ENCODE measurements around the gene CMTM1.
"Not testable (repeated sequence)": the region's sequence is repeated elsewhere in the genome, so short reads cannot be mapped to it uniquely, and the experiment has no call there.

CMTM1 gene

DNA sequence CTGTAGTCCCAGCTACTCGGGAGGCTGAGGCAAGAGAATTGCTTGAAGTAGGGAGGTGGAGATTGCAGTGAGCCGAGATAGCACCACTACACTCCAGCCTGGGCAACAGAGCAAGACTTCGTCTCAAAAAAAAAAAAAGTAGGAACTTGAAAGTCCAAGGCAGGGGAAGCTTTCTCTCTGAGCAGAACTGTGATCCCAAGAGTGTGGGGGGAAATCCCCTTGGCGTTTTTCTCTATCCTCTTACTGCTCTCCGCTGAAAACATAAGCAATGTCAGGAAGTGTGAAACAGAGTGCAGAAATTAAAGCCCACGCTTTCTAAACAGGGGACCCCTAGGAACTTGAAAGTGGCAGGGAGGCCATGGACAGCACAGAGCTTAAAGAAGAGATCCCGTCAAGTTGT lies 28.5 kb downstream of the CMTM1 start:
- no peaks in the 10 kb centered on the region for H3K9me3 ChIP-seq (replicated peaks; ENCODE audit: insufficient read depth, low read length)
- H3K36me3 ChIP-seq (replicated peaks; ENCODE audit: insufficient read depth, low read length), result no peaks in the 10 kb centered on the region
- no peaks in the 10 kb centered on the region for H3K79me2 ChIP-seq (ENCODE audit: low read length)
- H2AFZ ChIP-seq (ENCODE audit: low read length), result no peak overlapping the region
- no peak for TF ChIP-seq EZH2phosphoT487 (IDR thresholded peaks at IDR 0.05; ENCODE audit: low read length)
- no peaks in the 10 kb centered on the region; the same call in 1 of the 2 replicates for H3F3A ChIP-seq (ENCODE audit: insufficient read depth, low read length)
- H3K9ac ChIP-seq (ENCODE audit: low read length), result no peak overlapping the region
- no peak overlapping the region for H3K4me3 ChIP-seq (ENCODE audit: low read length)
- H3K9me2 ChIP-seq (replicated peaks; ENCODE audit: insufficient read depth, low read length), result no peaks in the 10 kb centered on the region
- H4K20me1 ChIP-seq (ENCODE audit: insufficient read depth, low read length), result no peaks in the 10 kb centered on the region
- no peak overlapping the region for H3K27ac ChIP-seq (ENCODE audit: low read length)
- no peaks in the 10 kb centered on the region for H3K27me3 ChIP-seq (replicated peaks; ENCODE audit: insufficient read depth, low read length)
- H3K4me1 ChIP-seq (ENCODE audit: low read length), result no peaks in the 10 kb centered on the region
- DNase-seq, result no peak
- H3K4me2 ChIP-seq (ENCODE audit: low read depth, low read length), result no peak overlapping the region

DNA sequence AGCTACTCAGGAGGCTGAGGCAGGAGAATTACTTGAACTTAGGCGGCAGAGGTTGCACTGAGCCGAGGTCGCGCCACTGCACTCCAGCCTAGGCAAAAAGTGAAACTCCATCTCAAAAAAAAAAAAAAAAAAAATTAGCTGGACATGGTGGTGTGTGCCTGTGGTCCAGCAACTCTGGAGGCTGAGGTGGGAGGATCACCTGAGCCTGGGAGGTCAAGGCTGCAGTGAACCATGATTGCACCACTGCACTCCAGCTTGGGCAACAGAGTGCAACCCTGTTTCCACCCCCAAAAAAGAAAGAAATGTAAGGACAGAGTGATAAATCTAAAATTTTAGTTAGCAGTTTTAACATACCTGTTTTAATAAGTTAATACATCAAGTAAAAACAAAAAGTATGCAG lies 30.3 kb downstream of the CMTM1 start:
- not testable (repeated sequence) for H3K9ac ChIP-seq (ENCODE audit: low read length); H3K4me1 ChIP-seq (ENCODE audit: low read length); H2AFZ ChIP-seq (ENCODE audit: low read length); H3F3A ChIP-seq (ENCODE audit: insufficient read depth, low read length); DNase-seq; H3K79me2 ChIP-seq (ENCODE audit: low read length); H3K36me3 ChIP-seq (replicated peaks; ENCODE audit: insufficient read depth, low read length); H4K20me1 ChIP-seq (ENCODE audit: insufficient read depth, low read length); H3K27ac ChIP-seq (ENCODE audit: low read length); H3K9me2 ChIP-seq (replicated peaks; ENCODE audit: insufficient read depth, low read length); H3K4me3 ChIP-seq (ENCODE audit: low read length); H3K27me3 ChIP-seq (replicated peaks; ENCODE audit: insufficient read depth, low read length); H3K4me2 ChIP-seq (ENCODE audit: low read depth, low read length); H3K9me3 ChIP-seq (replicated peaks; ENCODE audit: insufficient read depth, low read length)

DNA sequence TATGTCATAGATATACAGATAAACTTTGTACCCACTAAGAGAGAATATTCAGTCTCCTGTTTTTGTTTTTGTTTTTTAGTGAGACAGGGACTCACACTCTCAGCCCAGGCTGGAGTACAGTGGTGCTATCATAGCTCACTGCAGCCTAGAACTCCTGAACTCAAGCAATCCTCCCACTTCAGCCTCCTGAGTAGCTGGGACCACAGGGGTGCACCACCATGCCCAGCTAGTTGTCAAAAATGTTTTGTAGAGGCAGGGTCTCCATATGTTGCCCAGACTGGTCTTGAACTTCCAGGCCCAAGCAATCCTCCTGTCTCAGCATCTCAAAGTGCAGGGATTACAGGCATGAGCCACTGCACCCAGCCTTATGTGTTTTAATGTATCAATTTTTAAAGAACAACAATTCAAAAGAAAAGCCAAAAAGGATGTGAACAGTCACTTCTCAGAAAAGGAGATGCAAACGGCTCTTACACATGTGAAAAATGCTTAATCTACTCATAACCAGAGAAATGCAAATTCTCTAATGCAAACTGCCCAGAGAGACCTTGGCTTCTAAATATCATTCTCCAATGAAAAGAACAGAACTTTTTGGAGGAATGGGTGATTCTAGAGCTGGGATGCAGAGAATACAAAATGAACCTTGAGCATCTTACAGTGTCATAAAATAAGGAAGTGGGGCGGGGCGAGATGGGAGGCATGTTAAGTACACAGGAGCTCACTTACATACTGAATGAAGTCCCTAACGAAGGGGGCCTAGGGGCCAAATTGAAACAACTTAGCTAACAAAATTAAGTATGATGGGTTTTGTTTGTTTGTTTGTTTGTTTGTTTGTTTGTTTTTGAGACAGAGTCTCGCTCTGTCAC lies 31.0 kb downstream of the CMTM1 start:
- Histone ChIP-seq H3K9me3 (replicated peaks; ENCODE audit: insufficient read depth, low read length) (no peaks in the 10 kb centered on the region), H4K20me1 (ENCODE audit: insufficient read depth, low read length) (no peaks in the 10 kb centered on the region), H3K4me2 (ENCODE audit: low read depth, low read length) (no peak overlapping the region), H3F3A (ENCODE audit: insufficient read depth, low read length) (no peaks in the 10 kb centered on the region), H2AFZ (ENCODE audit: low read length) (no peak overlapping the region), H3K4me1 (ENCODE audit: low read length) (no peaks in the 10 kb centered on the region), H3K79me2 (ENCODE audit: low read length) (no peaks in the 10 kb centered on the region), H3K4me3 (ENCODE audit: low read length) (no peak overlapping the region), H3K9ac (ENCODE audit: low read length) (no peak overlapping the region), H3K36me3 (replicated peaks; ENCODE audit: insufficient read depth, low read length) (no peaks in the 10 kb centered on the region), H3K27ac (ENCODE audit: low read length) (no peak overlapping the region), H3K27me3 (replicated peaks; ENCODE audit: insufficient read depth, low read length) (no peaks in the 10 kb centered on the region), H3K9me2 (replicated peaks; ENCODE audit: insufficient read depth, low read length) (no peaks in the 10 kb centered on the region)
- no peak for DNase-seq
- TF ChIP-seq EZH2phosphoT487 (IDR thresholded peaks at IDR 0.05; ENCODE audit: low read length) (no peak), EZH2 (optimal IDR thresholded peaks at IDR 0.05; ENCODE audit: low read depth, low read length) (no peak)
- TF ChIP-seq, protein P1, sequence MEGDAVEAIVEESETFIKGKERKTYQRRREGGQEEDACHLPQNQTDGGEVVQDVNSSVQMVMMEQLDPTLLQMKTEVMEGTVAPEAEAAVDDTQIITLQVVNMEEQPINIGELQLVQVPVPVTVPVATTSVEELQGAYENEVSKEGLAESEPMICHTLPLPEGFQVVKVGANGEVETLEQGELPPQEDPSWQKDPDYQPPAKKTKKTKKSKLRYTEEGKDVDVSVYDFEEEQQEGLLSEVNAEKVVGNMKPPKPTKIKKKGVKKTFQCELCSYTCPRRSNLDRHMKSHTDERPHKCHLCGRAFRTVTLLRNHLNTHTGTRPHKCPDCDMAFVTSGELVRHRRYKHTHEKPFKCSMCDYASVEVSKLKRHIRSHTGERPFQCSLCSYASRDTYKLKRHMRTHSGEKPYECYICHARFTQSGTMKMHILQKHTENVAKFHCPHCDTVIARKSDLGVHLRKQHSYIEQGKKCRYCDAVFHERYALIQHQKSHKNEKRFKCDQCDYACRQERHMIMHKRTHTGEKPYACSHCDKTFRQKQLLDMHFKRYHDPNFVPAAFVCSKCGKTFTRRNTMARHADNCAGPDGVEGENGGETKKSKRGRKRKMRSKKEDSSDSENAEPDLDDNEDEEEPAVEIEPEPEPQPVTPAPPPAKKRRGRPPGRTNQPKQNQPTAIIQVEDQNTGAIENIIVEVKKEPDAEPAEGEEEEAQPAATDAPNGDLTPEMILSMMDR (IDR thresholded peaks at IDR 0.05; ENCODE audit: low read length), result no peak

DNA sequence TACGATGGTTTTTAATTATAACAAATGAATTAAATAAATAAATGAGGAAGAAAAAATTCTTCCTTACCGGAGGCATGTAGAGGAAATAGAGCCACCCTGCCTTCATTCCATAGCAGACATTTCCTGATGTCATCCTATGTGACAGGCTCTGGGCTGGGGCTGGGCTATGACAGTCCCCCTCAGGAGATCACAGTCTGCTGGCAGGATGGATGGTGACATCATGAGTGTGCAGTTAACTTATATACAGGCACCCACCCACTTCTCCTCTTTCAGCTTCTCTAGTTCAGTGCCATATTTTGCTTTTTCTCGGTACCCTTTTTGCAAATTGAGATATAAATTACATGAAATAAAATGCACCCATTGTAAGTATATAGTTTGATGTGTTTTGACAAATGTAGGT lies 31.9 kb downstream of the CMTM1 start:
- no peak overlapping the region for H2AFZ ChIP-seq (ENCODE audit: low read length)
- H3K4me2 ChIP-seq (ENCODE audit: low read depth, low read length), result no peak overlapping the region
- H3K9me3 ChIP-seq (replicated peaks; ENCODE audit: insufficient read depth, low read length), result no peaks in the 10 kb centered on the region
- H3F3A ChIP-seq (ENCODE audit: insufficient read depth, low read length), result no peaks in the 10 kb centered on the region
- H3K27me3 ChIP-seq (replicated peaks; ENCODE audit: insufficient read depth, low read length), result no peaks in the 10 kb centered on the region
- H3K27ac ChIP-seq (ENCODE audit: low read length), result no peak overlapping the region
- no peak overlapping the region for H3K4me3 ChIP-seq (ENCODE audit: low read length)
- no peaks in the 10 kb centered on the region for H3K9me2 ChIP-seq (replicated peaks; ENCODE audit: insufficient read depth, low read length)
- no peaks in the 10 kb centered on the region for H3K79me2 ChIP-seq (ENCODE audit: low read length)
- no peaks in the 10 kb centered on the region for H4K20me1 ChIP-seq (ENCODE audit: insufficient read depth, low read length)
- H3K36me3 ChIP-seq (replicated peaks; ENCODE audit: insufficient read depth, low read length), result no peaks in the 10 kb centered on the region
- no peaks in the 10 kb centered on the region for H3K4me1 ChIP-seq (ENCODE audit: low read length)
- no peak overlapping the region for H3K9ac ChIP-seq (ENCODE audit: low read length)
- no peak for DNase-seq
- TF ChIP-seq, protein P1 (IDR thresholded peaks at IDR 0.05; ENCODE audit: low read length), result no peak
- no peak for TF ChIP-seq EZH2phosphoT487 (IDR thresholded peaks at IDR 0.05; ENCODE audit: low read length)
- no peak for TF ChIP-seq EZH2 (optimal IDR thresholded peaks at IDR 0.05; ENCODE audit: low read depth, low read length)
